Middle frontal gyrus (tissue), 1 donor: ENCODE data around the gene KRT6C.
"Not testable (repeated sequence)": the region's sequence is repeated elsewhere in the genome, so short reads cannot be mapped to it uniquely, and the experiment has no call there.

Experiments
- DNase-seq: peaks from one replicate; pipeline ENCODE4 v3.0.0-alpha.2; 2015; ENCODE audit warnings: low spot score; ENCODE audit errors: extremely low spot score

The KRT6C gene

DNA sequence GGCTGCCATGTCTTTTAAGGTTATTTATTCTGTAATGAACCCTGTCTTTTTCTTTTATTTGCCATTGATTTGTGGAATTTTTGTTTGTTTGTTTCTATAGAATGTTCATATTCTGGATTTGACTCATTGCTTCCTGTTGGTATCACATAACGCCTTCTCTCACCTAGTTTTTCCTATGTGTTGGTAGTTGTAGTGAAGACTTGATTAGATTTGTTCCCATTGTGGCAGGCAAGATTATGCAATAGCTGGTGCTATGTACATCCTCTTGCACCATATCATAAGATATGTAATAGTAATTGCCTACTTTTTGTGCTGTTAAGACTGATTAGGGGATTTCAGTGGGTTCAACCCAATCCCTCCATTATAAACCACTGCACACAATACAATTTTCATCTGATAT, 17.8 kb downstream of the KRT6C start:
- no peak for DNase-seq

- DNase-seq = no peak
Observed at GRCh38 chr12:52454411-52455201, 19.0 kb downstream of the KRT6C start.

DNA sequence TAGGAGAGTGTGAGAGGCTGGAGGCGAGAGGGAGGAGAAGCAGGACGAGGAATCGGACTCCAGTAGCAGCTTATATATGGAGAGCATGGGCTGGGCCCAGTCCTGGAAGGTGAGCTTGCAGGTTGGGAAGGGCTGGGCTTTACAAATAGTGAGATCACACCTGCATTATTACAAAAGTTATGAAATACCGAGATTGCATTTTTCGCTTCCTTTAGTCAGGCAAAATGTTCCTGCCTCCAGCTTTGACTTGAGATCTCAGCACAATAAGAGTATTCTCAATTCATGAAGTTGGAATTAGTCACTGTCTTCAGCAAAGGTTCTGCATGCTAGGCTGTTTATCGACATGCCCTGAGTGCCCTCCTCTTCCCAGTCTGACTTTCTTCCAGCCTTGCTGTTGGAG, 21.5 kb downstream of the KRT6C start, which contains the start of gene KRT6B:
KRT6B (minus strand) TSS at position 46 of the 400 bp plus-strand sequence. CDS start 68 bp downstream, outside the sequence.
- DNase-seq = no peak

- no peak for DNase-seq
Observed at GRCh38 chr12:52448228-52448627, 25.4 kb downstream of the KRT6C start.

- DNase-seq = not testable (repeated sequence)
Observed at GRCh38 chr12:52447196-52447595, 26.4 kb downstream of the KRT6C start.

DNA sequence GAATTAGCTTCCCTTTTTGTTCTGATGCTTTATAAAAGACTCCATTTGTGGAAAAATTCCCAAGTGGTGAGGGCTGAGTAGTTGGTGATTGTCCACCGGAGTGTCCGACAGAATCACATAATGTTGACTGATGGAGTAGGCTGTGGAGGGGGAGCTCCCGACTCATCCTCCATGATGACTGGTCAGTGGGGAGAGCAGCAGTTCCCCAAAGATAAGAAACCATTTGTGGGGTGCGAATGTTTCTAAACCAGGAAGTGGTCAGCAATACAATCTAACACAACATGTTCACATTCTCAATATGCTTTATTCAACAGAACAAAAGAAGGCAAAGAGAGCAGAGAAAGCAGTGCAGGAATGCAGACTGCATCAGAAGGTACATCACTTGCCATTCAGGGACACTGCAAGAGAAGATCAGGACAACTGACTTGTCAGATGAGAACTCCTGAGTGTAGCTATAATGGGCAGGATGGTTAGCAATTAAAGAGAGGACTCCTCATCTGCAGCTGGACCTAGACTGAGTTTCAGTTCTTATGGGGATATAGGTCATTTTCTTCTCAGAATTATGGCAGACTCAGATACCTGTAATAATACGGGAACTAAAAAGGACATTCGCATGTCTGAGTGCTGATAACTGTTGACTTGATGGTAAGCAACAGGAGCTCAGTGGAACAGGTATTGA, 27.1 kb downstream of the KRT6C start:
- no peak for DNase-seq

- no peak for DNase-seq
Observed at GRCh38 chr12:52445876-52446275, 27.7 kb downstream of the KRT6C start.

- DNase-seq = no peak
Observed at GRCh38 chr12:52444647-52445595, 28.7 kb downstream of the KRT6C start.

DNA sequence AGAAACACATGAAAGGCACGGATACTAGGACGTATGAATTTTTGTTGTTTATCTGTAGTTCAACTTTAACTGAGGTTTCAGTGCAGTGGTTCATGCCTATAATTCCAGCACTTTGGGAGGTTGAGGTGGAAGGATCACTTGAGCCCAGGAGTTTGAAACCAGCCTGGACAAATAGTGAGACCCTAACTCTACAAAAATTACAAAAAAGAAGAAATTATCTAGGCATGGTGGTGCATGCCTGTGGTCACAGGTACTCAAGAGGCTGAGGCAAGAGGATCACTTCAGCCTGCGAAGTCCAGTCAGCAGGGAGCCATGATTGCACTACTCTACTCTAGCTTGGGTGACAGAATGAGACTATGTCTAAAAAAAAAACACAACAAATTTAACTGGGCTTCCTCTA, 29.6 kb downstream of the KRT6C start:
- no peak for DNase-seq

DNA sequence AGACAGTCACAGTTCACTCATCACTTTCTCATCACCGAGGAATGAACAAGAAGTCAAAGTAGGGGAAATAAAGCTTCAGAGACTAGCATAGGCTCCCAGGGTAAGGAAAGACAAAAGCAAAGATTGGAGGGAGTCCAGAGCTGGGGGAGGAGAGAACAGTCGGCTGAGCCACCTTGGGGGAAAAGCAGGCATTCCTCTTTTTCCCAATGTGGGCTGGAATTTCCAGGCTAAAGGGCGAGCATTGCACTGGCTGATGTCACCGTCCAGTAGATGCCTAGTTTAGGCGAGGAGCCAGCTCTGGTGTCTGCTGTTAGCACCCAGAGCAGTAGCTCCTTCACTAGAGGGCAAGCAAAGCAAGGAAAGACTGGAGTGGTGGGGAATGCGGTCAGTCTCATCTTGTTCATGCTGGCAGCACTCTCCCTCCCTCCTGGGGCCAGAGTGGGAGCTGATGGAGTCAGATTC, 31.0 kb downstream of the KRT6C start:
- no peak for DNase-seq

DNA sequence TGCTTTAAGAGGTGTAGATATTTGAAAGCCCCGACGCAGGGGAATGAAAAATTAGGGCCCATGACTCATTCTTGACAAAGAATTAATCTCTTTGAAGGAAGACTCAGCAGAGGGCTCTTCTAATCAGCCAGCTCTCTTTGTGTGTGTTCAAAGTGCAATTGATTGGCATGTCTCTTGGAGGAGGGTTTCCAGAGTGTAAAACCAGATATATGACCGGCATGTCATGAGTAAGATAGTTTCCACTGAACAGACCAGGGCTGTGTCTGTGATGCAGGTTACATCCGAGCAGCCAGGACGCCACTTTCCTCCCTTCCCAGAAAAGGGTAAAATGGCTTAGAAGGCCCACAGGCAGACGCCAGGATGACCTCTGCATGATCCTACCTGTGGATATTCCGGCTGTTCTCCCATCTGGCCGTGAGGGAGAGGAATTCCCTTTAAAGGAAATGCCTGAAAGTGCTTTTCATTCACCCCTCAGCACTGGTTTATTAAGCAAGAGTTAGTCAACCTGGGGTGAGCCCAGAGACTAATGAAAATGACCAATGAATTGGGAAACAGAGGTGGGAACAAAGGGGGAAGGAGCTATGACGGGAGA, 32.2 kb downstream of the KRT6C start:
- DNase-seq = no peak

DNA sequence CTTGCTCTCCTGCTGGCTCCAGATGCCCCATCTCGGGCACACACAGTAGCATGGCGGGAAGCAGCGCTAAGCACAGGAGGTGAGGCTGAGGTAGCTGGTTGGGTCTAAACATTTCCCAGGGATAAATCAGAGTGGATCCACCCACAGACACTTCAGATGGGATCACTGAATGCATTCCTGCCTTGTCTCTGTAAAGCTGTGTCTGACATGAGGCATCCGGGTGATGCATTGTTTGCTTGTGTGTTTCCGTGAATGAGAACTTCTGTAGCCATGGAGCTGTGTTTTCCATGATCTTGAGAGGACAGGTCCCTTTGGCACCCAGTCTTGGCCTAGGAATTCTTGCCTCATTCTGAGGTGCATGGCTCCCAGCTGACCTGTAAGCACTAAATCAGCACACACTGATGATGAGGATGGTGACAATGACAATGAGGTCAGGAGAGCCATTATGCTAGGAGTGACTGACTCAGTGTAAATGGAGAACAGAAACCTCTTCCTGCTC, 32.7 kb downstream of the KRT6C start:
- no peak for DNase-seq

GRCh38 chr12:52439845-52440244, 33.8 kb downstream of the KRT6C start:
- no peak for DNase-seq

DNA sequence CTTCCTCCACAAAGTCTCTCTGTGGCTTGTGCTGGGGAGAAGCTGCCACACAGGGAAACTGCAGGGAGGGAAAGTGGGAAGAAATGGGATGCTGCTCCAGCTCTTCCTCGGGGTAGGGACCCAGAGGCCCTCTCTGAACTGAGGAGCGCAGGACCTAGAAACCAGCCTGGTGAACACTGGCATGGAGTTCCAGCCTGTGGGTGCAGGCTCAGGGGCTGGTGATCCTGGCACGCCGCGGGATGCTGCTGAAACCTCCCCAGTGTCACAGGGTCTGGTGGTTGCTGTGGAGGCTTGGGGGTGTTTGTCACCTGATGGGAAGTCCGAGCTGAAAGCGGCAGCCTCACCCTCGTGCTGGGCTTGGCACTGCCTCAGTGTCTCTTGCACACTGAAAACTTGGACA, 34.2 kb downstream of the KRT6C start:
- no peak for DNase-seq

- DNase-seq = no peak
Observed at GRCh38 chr12:52438305-52439301, 35.0 kb downstream of the KRT6C start.

GRCh38 chr12:52437508-52437907, 36.1 kb downstream of the KRT6C start:
- DNase-seq = no peak

GRCh38 chr12:52436828-52437474, 36.7 kb downstream of the KRT6C start:
- no peak for DNase-seq

DNA sequence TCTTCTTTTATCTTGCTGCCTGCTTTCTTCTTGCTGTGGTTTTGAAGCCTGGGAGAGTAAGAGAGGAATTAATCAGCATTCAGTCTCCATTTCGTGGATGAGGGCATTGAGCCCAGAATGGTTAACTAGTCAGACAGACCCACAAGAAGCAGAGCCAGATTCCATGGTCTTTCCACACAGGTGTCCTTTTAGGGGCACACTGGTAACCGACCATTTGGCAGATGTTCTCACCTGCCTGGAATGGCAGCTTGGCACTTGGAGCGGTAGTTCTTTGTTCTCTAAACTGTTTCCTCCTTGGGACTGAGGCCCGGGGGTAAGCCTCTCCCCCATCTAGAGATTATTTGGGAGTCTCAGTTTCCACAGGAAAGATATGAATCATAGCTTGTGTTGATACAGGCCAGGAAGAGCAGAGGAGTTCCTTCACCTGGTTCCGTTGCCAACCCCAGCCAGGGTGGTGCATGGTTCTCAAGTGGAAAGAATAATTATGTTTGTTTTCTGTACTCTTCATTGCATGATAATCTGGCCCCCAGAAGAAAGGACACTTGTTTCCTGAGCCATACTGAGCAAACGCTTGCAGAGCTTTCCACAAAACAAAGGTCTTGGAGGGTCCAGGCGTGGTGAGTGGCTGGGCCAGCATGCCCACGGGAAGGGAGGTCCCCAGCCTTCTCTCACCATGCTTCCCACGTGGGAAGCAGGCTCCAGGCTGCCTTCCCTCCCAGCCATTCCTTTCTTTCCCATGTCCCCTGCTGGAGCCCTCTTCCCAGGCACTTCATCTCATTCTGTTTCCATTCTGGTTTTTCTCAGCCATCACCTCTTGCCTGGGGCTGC, 37.4 kb downstream of the KRT6C start:
- DNase-seq = no peak
